ENCODE measurements around the gene BCL2. TPM values are rescaled to one million over a fixed set of nuclear protein-coding genes. Genes with fewer than 3 reads are reported as not detected.

BCL2 gene
- total RNA-seq, 2 experiments from 2014 or later: 1.4 to 2.5 TPM

GRCh38 chr18:63148449-63149301 lies 170.9 kb downstream of the BCL2 start:
- Histone ChIP-seq H3K4me3 (ENCODE audit: low read depth, low read length, poor library complexity, severe bottlenecking) (no peak overlapping the region), H3K4me2 (ENCODE audit: low read length) (no peak overlapping the region), H3K79me2 (ENCODE audit: insufficient read depth, low read depth, low read length) (no peaks in the 10 kb centered on the region), H3K27ac (ENCODE audit: low read depth, low read length, poor library complexity, severe bottlenecking) (no peak overlapping the region), H4K20me1 (ENCODE audit: insufficient read depth, low read length) (no peaks in the 10 kb centered on the region), H3K9me2 (ENCODE audit: insufficient read depth, low read length) (no peaks in the 10 kb centered on the region), H3K9me3 (ENCODE audit: low read length) (no peaks in the 10 kb centered on the region), H3K36me3 (ENCODE audit: insufficient read depth, low read length) (no peaks in the 10 kb centered on the region), H2AFZ (ENCODE audit: low read length) (no peak overlapping the region), H3K4me1 (ENCODE audit: insufficient read depth, low read length, poor library complexity, severe bottlenecking) (no peaks in the 10 kb centered on the region)
- no peak for TF ChIP-seq CTCF (conservative IDR thresholded peaks at IDR 0.05; ENCODE audit: low read length)
- no peak for TF ChIP-seq EZH2phosphoT487 (IDR thresholded peaks at IDR 0.05; ENCODE audit: borderline replicate concordance, low read depth, low read length)
- ChIA-PET CTCF (ENCODE audit: unreplicated experiment) (no interaction called here), POLR2A (interaction anchor here (0.7 kb wide), 1 partner anchor 10 kb away, joined by 5 read pairs; no protein-coding TSS in a partner anchor)
- no TSS peak for BruUV-seq (replicated peaks)
- DNase-seq (ENCODE audit: low spot score): no peak
- intact Hi-C loops (cut with micrococcal nuclease; ENCODE audit: unreplicated experiment): no loop called here

GRCh38 chr18:63147973-63148372 lies 171.6 kb downstream of the BCL2 start:
- Histone ChIP-seq H3K9me3 (ENCODE audit: low read length) (no peaks in the 10 kb centered on the region), H3K4me2 (ENCODE audit: low read length) (peak overlapping the region; percentile 26; the same call in 1 of the 2 replicates), H3K4me3 (ENCODE audit: low read depth, low read length, poor library complexity, severe bottlenecking) (no peak overlapping the region), H2AFZ (ENCODE audit: low read length) (no peak overlapping the region), H3K4me1 (ENCODE audit: insufficient read depth, low read length, poor library complexity, severe bottlenecking) (peaks cover 5% of the 10 kb centered on the region), H3K36me3 (ENCODE audit: insufficient read depth, low read length) (no peaks in the 10 kb centered on the region), H3K9me2 (ENCODE audit: insufficient read depth, low read length) (no peaks in the 10 kb centered on the region), H3K27ac (ENCODE audit: low read depth, low read length, poor library complexity, severe bottlenecking) (no peak overlapping the region), H4K20me1 (ENCODE audit: insufficient read depth, low read length) (no peaks in the 10 kb centered on the region), H3K79me2 (ENCODE audit: insufficient read depth, low read depth, low read length) (no peaks in the 10 kb centered on the region)
- no peak for TF ChIP-seq CTCF (conservative IDR thresholded peaks at IDR 0.05; ENCODE audit: low read length)
- TF ChIP-seq EZH2phosphoT487 (IDR thresholded peaks at IDR 0.05; ENCODE audit: borderline replicate concordance, low read depth, low read length): no peak
- ChIA-PET POLR2A (interaction anchor here (0.7 kb wide), 1 partner anchor 9 kb away, joined by 5 read pairs; no protein-coding TSS in a partner anchor), CTCF (ENCODE audit: unreplicated experiment) (no interaction called here)
- intact Hi-C loops (cut with micrococcal nuclease; ENCODE audit: unreplicated experiment): no loop called here
- DNase-seq (ENCODE audit: low spot score): no peak
- BruUV-seq (replicated peaks): no TSS peak
